RPMI8226 (cell line): Measurements from ENCODE around the gene APC2.
"Not testable (repeated sequence)": the region's sequence is repeated elsewhere in the genome, so short reads cannot be mapped to it uniquely, and the experiment has no call there.

Experiments
- DNase-seq: peaks from one replicate; pipeline ENCODE4 v3.0.0-alpha.2; 2015

APC2 gene

GRCh38 chr19:1432507-1432887, 17.4 kb upstream of the APC2 start:
- DNase-seq = no peak

GRCh38 chr19:1433119-1434039, 16.5 kb upstream of the APC2 start:
- no peak for DNase-seq

- no peak for DNase-seq
Measured at GRCh38 chr19:1434040-1434366, 15.9 kb upstream of the APC2 start.

- DNase-seq = no peak
Measured at GRCh38 chr19:1434577-1435060, 15.3 kb upstream of the APC2 start.

- DNase-seq = no peak
Measured at GRCh38 chr19:1435378-1435989, 14.4 kb upstream of the APC2 start.

- no peak for DNase-seq
Measured at GRCh38 chr19:1437609-1438008, 12.3 kb upstream of the APC2 start.

GRCh38 chr19:1438035-1438932, 11.6 kb upstream of the APC2 start, which contains the start of gene RPS15:
Gene RPS15 (plus strand): TSS chr19:1438396. CDS start chr19:1438426, 30 bp downstream.
- peak; percentile 97 for DNase-seq

GRCh38 chr19:1438933-1439354, 11.0 kb upstream of the APC2 start:
- DNase-seq = no peak

GRCh38 chr19:1439525-1440417, 10.2 kb upstream of the APC2 start:
- DNase-seq = not testable (repeated sequence)

- DNase-seq = no peak
Measured at GRCh38 chr19:1440418-1440801, 9.5 kb upstream of the APC2 start.

- DNase-seq = no peak
Measured at GRCh38 chr19:1441022-1441426, 8.9 kb upstream of the APC2 start.

GRCh38 chr19:1441677-1442438, 8.1 kb upstream of the APC2 start:
- DNase-seq = no peak

GRCh38 chr19:1445185-1445931, 4.6 kb upstream of the APC2 start:
- DNase-seq = peak; percentile 79

- peak; percentile 59 for DNase-seq
Measured at GRCh38 chr19:1445932-1446712, 3.8 kb upstream of the APC2 start.

- DNase-seq = peak; percentile 41
Measured at GRCh38 chr19:1446713-1447481, 3.0 kb upstream of the APC2 start.

GRCh38 chr19:1447504-1447903, 2.4 kb upstream of the APC2 start:
- DNase-seq = no peak

GRCh38 chr19:1447944-1448343, 2.0 kb upstream of the APC2 start:
- DNase-seq = no peak
